ENCODE results near the gene AGRN.
"Not testable (repeated sequence)": the region's sequence is repeated elsewhere in the genome, so short reads cannot be mapped to it uniquely, and the experiment has no call there.

Gene AGRN

DNA sequence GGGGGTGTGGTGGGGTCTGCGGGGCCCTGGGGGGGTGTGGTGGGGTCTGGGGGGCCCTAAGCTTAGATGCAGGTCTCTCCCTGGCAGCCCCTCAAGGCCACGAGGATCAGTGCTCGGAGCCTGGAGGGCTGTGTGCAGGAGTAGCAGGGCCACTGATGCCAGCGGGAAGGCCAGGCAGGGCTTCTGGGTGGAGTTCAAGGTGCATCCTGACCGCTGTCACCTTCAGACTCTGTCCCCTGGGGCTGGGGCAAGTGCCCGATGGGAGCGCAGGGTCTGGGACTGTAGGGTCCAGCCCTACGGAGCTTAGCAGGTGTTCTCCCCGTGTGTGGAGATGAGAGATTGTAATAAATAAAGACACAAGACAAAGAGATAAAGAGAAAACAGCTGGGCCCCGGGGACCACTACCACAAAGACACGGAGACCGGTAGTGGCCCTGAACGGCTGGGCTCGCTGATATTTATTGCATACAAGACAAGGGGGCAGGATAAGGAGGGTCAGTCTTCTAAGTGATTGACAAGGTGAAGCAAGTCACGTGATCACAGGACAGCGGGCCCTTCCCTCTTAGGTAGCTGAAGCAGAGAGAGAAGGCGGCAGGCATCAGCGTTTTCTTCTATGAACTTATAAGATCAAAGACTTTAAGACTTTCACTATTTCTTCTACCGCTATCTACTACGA, 45.5 kb downstream of the AGRN start:
- no peak for DNase-seq (ENCODE audit: low read depth in 3 of 3)

DNA sequence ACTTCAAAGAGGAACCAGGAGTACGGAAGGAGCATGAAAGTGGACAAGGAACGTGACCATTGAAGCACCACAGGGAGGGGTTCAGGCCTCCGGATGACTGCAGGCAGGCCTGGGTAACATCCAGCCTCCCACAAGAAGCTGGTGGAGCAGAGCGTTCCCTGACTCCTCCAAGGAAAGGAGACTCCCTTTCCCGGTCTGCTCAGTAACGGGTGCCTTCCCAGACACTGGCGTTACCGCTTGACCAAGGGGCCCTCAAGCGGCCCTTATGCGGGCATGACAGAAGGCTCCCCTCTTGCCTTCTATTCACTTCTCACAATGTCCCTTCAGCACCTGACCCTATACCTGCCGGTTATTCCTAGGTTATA, 46.0 kb downstream of the AGRN start:
- not testable (repeated sequence) for DNase-seq (ENCODE audit: low read depth in 3 of 3)

DNA sequence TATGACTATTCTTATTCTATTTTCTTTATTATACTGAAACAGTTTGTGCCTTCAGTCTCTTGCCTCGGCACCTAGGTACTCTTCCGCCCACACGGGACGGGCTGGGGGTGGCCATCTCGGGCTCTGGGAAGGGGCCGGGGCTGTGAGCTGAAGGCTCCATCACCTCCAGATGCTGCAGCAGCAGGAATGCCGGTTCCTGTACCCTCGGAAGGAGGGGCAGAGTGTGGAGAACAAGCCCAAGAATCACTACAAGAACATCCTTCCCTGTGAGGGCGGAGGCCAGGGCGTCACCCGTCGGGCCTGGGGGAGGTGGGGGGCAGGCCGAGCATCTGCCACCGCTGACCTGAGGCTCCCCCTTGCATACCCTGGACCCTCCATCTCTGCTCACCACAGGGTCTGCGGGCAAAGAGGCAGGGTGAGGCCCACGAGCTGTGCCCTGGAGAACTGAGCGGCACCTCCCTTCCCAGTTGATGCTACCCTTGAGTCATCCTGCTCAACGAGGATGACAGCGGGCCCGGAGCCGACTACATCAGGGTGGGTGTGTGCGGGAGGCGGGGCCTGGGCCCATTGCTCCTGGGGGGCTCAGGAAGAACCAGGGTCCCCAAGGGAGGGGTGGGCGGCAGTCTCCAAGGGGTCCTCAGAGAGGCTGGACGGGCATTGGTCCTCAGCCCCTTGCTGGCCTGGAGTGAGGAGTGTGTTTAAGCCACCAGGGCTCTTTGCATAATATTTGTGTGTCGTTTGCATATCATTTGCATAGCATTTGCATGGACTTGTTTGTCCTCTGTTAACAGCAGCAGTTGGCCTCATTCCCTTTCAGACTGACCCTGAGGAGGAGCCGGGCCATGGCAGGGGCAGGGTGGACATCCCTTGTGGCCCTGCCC, 46.7 kb downstream of the AGRN start:
- no peak for DNase-seq (ENCODE audit: low read depth in 3 of 3)

DNA sequence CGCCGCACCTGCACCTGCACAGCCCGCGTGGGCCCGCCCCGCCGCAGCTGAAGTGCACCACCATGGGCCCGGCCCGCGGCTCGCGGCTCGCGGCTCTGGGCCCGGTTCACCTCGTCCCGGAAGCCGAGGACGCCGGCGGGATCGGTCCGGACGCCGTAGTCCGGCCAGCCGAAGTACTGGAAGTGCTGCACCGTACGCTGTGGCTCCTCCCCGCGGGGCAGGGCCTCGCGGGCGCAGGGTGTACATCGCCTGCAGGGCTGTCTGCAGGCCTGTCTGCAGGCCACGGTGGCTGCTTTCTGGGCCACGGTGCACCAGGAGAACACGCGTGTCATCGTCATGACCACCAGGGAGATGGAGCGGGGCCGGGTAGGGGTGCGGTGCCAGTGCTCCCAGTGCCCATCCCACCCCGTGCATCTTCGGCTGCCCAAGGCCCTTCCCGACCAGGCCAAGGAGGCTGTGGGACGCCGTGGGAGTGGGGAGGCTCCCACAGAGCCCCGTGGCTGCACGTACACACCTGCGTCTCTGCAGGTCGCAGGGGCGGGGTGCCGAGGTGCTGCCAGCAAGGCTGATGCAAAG, 47.5 kb downstream of the AGRN start:
- DNase-seq (ENCODE audit: low read depth in 3 of 3): no peak

DNA sequence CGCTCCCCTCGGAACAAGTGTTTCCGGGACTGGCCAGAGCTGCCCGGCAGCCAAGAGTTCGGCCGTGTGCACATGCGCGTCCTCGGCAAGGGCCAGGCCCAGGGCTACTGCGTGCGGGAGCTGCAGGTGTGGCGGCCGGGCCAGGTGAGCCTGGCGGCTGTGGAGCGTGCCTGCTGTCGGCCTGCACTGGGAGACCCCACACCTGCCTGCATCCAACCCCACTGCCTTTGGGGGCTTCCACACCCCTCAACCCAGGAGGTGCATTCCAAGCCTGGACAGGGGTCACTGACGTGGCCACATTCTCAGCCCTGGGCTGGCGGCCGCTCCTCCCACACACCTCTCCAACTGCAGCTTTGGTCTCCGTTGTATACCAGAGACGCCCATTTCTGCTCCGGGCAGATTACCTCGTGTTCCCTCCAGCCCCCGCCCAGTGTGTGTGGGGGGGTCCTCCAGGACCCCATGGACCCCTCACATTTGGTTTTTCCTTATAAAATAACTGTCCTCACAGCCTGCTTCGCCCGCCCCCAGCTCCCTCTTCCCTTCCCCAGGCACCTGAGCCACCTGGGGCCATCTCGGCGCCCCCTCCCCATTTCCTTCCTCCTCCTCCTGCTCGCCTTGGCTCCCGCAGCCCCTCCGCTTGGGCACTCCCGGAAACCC, 48.1 kb downstream of the AGRN start:
- no peak for DNase-seq (ENCODE audit: low read depth in 3 of 3)

DNA sequence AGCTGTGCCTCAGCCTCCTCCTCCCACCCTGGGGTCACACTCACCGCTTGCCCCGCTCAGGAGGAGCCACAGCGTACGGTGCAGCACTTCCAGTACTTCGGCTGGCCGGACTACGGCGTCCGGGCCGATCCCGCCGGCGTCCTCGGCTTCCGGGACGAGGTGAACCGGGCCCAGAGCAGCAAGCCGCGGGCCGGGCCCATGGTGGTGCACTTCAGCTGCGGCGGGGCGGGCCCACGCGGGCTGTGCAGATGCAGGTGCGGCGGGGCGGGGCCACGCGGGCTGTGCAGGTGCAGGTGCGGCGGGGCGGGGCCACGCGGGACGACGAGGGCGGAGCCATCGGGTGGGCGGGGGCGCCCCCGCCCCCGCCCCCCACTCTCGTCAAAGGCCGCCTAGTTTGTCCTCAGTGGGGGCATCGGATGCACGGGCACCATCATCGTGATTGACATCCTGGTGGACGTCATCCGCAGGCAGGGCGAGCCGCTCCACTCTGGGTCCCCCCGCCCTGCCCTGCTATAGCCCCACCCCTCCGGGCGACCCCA, 48.7 kb downstream of the AGRN start:
- DNase-seq (ENCODE audit: low read depth in 3 of 3): peak in 1 of 3 experiments; percentile 29

DNA sequence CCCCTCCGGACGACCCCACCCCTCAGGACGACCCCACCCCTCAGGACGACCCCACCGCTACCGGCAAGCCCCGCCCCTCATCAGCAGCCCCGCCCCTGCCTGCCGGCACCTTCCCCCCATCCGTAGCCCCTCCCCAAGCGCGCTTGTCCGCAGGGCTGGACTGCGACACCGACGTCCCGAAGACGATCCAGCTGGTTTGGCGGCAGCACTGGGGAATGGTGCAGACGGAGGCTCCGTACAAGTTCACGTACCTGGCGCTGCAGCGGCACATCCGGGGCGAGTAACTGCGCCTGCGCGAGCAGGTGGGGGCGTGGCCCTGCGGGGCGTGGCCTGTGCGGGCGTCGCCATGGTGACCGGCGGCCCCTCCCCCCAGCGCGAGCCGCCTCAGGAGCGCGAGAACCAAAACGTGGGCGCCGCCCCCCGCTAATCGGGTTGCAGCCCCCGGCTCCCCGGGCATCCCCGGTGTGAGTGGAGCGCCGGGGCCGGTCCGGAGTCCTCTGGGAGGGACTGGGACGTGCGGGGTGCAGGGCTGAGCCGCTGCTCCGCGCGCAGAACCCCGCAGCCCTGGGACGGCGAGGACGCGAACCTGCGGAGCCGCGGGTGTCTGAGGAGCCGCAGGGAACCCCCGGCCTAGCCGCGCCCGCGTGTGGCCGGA, 49.3 kb downstream of the AGRN start:
- DNase-seq (ENCODE audit: low read depth in 3 of 3): peak; percentile 82 to 90 (median 86)

DNA sequence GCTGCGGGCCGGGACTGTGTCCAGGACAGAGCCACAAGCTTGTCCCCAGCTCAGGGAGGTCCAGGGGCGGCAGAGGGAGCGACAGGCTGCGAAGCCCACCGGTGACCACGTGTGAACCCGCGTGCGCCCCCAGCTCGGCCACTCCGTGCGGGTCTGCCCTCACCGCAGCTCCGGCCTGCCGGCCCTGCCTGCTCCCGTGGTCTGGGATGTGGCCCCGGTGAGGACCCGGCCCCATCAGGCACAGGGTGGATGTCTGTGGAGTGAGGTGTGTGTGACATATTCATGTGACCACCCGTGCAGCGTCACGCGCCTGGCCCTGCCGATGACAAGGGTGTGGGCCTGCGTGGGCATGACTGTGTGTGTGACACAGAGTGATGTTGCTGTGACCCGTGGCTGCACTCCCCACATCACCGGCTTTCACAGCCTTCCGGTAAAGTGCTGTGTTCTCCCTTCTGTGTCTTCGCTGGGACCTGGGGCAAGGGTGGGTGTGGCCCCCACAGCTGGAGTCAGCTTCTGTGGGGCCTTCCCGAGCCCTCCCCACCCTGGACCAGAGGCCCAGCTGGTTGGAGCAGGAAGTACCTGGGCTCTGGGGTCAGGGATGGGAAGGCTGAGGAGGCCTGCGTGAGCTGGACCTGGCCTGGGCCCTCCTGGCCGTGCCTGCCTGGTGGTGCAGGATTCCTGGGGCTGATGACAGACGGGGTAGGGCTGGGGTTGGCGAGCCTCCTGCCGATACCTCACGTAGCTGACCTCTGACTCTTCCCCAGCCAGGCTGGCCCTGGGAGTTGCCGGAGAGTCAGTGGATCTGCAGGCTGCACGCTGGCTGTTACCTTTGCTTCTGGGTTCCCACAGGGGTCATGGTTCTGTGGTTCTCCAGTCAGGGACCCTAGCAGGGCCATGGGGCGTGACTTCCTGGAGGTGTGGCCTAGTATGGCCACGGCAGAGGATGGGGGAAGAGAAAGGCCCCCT, 50.1 kb downstream of the AGRN start:
- DNase-seq (ENCODE audit: low read depth in 3 of 3): no peak

DNA sequence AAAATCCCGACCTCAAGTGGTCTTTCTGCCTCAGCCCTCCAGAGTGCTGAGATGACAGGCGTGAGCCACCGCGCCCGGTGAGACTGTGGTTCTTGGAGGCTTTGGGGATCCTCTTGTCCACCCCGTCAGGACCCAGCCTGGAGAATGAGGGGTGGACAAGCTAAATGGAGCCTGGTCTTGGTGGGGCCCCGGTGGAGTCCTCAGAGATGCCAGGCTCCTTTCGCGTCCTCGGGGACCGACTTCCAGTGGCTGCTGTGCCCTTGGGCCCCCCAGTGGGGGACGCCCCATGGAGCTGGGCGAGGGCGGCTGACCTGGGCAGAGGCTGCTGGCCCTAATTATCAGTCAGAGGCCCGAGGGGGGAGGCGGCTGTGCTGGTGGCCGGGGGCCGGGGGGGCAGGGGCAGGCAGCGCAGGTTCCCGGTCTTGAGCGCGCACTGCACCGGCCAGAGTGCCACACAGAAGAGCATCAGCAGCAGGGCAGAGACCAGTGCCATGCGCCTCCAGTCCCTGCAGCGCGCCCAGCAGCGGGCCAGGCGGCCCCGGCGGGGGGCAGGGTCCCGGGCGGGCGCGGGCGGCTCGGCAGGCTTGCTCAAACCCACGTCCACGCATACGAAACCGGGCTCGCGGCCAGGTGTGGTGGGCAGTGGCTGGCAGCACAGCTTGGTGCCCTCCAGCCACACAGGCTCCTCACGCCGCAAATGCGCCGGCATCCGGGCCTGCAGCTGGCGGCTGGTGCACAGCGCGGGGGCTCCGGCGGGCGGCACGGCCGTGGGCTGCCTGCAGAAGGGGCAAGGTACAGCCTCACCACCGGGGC, 51.8 kb downstream of the AGRN start:
- no peak for DNase-seq (ENCODE audit: low read depth in 3 of 3)

DNA sequence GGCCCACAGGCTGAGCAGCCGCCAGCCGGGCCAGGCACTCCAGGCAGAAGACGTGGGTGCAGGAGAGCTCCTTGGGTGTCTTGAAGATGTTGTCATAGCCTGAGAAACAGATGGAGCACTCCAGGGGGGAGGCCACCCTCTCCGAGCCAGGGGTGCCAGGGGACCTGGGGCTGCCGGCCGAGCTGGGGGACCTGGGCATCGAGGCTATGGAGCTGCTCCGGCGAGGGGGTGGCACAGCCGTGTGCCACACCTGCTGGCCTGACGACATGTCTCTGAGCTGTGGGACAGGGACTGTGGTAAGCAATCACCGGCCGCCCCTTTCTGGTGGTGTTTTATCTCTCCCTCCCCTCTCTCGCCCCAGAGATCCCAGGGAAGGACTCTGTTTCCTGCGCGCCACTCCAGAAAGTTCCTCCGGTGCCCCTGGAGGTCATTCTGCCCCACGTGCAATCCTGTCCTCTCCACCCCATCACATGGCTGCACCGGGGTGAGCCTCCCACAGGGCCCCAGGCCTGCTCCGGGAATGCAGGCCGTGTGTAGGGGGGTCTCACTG, 52.5 kb downstream of the AGRN start:
- DNase-seq (ENCODE audit: low read depth in 3 of 3): no peak

DNA sequence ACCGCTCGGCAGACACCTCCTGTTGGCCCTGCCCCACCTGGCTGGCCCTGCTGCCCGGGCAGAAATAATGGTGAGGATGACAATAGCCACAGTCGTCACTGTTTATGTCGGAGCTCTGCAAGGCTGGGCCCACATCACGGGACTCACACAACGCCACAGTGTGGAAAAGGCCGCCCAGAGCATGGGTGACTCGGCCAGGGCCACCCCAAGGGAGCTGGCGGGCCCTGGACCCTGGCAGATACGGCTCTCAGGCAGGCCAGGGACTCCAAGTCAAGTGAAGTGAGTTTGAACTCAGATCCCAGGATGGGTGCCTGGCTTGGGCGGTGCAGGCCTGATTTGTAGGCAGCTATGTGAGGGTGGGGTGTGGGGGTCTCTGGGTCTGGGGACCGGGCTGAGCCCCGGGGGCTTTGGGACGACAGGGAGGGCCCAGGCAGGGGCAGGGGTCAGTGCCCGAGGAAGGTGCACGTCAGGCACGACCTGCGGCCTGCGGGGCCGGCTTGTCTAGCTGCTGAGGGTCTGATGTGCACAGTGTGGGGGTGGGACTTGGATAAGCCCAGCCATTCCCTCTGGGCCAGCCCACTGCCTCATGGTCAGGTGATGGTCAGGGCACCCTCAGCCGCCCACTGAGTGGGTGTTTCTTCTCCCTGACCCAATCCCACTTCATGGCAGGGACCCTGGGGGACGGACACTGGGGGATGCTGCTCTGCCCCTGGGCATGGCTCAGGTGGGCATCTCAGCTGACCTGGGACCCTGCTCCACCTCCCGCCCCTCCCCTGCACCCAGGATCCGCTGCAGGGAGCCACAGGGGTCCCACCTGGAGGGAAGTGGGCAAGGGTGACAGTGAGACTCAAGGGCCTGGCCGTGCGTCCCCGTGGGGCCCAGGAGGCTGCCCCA, 53.2 kb downstream of the AGRN start:
- no peak for DNase-seq (ENCODE audit: low read depth in 3 of 3)

DNA sequence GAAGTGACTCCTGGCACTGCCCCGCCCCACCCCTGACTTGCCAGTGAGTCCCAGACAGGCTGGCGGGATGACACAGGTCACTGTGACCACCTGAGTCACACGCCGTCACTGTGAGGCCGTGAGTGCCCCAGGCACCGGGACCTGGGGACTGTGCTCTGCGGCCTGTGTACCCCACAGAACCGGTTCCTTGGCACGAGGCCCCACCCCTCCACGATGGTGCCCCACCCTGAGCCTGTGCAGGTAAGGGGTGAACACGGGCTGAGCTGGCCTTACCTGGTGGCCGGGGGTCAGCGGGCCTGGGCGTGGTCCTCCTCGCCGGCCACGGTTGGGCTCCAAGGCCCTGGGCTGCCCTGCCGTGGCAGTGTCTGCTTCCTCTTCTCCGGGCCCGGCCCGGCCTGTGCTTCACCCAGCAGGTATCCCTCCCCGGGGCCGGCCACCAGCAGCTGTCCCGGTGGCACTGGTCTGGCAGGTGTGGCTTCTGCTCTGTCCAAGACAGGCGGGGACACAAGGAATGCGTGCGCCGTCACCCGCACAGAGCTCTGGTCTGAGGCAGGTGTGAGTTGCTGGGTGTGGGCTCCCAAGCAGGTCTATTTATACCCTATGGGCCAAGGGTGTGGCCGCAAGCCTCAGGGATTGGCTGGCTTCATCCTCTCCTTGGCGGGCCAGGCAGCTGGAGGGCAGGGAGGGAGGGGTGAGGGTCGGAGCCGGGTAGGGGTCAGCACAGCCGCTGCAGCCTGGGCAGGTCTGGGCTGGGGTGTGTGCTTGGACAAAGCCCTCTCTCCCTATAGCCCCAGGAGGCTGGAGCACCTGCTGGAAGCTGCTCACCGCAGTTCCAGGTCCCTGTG, 54.0 kb downstream of the AGRN start, which contains the start of gene RNF223:
TSS of gene RNF223 (minus strand) at position 564 of the 845 bp plus-strand sequence. CDS start 1,740 bp downstream, outside the sequence.
- no peak for DNase-seq (ENCODE audit: low read depth in 3 of 3)

DNA sequence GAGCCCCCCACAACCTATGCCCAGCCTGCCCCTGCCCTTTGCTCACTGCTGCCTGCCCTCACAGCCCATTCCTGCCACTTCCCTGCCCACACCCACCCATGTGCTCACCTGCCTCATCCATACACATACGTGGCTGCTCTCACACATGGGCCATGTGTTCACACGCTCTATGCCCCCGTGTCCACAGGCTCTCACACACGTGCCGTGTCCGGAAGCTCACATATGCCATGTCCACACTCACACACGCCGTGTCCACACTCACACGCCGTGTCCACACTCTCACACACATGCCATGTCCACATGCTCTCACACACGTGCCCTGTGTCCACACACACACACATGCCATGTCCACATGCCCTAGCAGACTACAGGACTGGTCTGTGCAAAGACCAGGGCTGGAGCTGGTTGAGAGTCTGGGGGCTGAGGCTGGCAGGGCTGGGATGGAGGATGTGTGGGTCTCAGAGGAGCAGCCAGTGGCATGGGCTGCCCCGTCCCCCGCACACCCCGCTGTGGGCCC, 54.8 kb downstream of the AGRN start:
- DNase-seq (ENCODE audit: low read depth in 3 of 3): no peak

DNA sequence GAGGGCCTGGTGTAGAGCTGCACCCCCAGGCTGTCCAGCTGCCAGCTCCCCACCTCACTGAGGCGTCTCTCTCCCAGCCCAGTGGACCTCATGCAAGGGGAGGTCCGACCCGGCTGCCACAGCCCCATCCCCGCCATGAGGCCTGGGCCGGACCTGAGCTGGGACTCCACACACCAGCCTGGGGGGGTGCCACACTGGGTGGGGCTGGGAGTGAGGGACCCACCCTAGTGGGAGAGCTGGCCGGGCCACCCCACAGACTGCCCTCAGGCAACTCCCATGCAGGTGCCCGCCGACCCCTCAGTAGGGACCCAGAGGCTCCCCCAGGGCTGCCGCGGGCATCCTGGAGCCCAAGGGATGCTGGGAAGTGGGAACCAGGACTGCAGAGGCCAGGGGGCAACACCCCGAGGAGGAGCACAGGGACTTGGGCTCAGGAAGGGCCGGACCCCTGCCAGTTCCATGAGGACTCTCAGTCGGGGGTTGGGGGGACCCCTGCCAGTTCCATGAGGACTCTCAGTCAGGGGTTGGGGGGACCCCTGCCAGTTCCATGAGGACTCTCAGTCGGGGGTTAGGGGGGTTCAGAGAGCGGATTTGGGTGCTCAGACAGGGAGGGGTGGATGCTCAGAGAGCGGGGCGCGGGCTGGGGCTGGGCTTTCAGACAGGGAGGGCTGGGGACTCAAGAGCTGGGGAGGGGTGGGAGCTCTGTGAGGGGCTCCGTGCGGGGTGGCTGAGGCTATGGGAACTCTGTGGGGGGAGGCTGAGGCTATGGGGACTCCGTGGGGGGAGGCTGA, 55.4 kb downstream of the AGRN start:
- DNase-seq (ENCODE audit: low read depth in 3 of 3): no peak

DNA sequence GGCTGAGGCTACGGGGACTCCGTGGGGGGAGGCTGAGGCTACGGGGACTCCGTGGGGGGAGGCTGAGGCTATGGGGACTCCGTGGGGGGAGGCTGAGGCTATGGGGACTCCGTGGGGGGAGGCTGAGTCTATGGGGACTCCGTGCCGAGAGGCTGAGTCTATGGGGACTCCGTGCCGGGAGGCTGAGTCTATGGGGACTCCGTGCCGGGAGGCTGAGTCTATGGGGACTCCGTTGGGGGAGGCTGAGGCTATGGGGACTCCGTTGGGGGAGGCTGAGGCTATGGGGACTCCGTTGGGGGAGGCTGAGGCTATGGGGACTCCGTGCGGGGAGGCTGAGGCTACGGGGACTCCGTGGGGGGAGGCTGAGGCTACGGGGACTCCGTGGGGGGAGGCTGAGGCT, 57.5 kb downstream of the AGRN start:
- DNase-seq (ENCODE audit: low read depth in 3 of 3): not testable (repeated sequence)
